GM10266 (cell line): ENCODE measurements around the gene DISC1.

Experiments
- DNase-seq: peaks from one replicate; pipeline ENCODE4 v3.0.0; 2012; ENCODE audit errors: extremely low spot score
- TF ChIP-seq, protein P1 (sequence below): IDR thresholded peaks from 2 replicates; pipeline ENCODE4 v1.5.1; 2012; ENCODE audit warnings: mild to moderate bottlenecking, low read depth; ENCODE audit not compliant: control insufficient read depth, insufficient read depth; ENCODE audit errors: missing control alignments

The DISC1 gene

DNA sequence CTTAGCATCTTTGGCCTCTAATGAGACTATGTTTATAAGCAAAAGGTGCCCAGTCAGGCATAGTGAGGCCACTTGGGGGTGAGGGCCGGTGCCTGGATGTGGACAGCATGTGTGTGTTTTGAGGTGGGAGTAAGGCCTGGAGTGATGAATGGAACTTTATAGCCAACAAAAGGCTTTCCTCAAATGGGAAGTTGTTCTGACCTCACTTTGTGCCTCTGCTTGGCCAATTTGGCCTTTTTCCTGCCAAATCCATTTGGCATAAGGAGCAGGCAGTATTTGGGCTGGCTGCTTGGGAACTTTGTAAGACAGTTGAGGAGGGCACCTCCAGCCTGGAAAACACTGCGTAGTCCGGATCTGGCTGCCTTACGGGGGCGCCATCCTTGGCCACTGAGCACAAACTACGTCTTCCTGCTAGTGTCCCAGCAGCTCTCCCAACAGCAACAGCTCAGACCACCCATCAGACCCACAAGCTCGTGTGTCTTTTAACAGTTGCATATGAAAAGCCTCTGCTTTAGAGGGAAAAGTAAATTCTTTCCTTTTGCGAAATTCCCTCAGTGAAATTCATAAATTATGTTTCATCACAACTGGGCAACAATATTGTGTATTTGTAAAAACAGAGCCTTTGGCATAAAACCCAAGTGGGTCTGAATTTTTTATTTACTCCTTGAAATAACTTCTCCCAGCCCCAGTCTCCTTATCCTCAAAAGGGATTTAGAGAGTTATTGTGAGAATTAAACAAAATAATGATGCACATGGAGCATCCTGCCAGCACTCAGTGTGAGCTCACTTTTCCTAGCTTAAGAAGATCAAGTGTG lies 322.9 kb downstream of the DISC1 start:
- DNase-seq: no peak

GRCh38 chr1:231950331-231951128 lies 323.9 kb downstream of the DISC1 start:
- no peak for DNase-seq
- TF ChIP-seq, protein P1, sequence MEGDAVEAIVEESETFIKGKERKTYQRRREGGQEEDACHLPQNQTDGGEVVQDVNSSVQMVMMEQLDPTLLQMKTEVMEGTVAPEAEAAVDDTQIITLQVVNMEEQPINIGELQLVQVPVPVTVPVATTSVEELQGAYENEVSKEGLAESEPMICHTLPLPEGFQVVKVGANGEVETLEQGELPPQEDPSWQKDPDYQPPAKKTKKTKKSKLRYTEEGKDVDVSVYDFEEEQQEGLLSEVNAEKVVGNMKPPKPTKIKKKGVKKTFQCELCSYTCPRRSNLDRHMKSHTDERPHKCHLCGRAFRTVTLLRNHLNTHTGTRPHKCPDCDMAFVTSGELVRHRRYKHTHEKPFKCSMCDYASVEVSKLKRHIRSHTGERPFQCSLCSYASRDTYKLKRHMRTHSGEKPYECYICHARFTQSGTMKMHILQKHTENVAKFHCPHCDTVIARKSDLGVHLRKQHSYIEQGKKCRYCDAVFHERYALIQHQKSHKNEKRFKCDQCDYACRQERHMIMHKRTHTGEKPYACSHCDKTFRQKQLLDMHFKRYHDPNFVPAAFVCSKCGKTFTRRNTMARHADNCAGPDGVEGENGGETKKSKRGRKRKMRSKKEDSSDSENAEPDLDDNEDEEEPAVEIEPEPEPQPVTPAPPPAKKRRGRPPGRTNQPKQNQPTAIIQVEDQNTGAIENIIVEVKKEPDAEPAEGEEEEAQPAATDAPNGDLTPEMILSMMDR: no peak

More for the DNA sequence above, 322.9 kb downstream of the DISC1 start:
- TF ChIP-seq, protein P1: no peak

GRCh38 chr1:231951374-231951773 lies 324.8 kb downstream of the DISC1 start:
- TF ChIP-seq, protein P1: no peak
- no peak for DNase-seq

DNA sequence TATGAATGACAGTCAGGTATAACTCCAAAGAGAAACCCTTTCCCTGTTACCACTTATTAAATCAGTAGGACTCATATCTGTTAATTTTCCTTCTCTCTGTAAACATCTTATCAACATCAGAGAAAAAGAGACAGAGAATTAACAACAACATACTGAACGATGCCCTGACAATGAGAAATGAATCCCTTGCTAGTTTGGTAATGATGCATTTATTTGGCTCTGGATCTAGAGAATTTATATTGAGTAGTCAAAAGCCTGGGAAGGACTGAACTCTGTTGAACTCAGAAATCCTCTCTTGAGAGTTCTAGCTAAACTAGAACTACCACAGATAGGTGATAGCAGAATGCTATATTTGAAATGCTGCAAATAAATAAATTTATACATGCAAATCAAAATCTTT lies 325.6 kb downstream of the DISC1 start:
- TF ChIP-seq, protein P1: no peak
- DNase-seq: no peak

DNA sequence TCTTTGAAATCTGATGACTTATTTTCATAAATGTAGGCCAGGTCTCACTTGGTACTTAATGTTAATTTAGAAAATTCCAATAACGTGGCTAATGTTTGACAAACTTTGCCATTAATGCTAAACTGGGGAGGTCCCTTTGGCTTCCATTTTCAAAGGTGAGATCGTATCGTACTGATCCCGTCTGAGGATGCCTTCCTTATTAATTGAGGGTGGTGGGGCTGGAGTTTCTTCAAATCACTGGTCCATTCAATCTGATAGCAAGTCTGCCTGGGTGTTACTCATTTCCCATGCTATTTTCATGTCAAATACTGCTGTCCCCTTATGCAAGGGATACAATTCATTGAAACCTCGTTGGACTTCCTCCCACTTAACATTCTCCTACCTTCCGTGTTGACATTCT lies 327.1 kb downstream of the DISC1 start:
- DNase-seq: no peak
- TF ChIP-seq, protein P1: no peak

DNA sequence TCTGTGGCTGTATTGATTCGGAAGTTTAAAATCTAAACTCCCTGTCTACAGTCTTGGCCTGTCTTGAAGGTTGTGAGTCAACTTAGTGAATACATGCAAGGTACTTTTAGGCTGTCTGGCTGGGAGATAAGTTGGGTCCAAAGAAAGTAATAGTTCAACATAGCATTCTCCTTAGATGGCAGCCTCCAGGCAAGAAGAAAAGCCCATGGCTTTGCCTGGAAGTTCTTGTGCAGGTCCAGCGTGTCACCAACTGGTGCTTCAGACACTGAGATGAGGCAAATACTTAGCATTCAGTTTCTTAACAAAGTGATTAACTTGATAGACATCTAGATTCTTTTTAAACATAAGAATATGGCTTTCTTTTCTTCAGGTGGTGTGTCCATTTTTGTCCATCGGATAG lies 328.2 kb downstream of the DISC1 start:
- no peak for DNase-seq

GRCh38 chr1:231957359-231957758 lies 330.8 kb downstream of the DISC1 start:
- TF ChIP-seq, protein P1: no peak
- DNase-seq: no peak

More for the DNA sequence above, 328.2 kb downstream of the DISC1 start:
- TF ChIP-seq, protein P1: no peak
